Calu3 (cell line): ENCODE measurements around the gene ASB1. TPM values are rescaled to one million over a fixed set of nuclear protein-coding genes. Genes with fewer than 3 reads are reported as not detected.

Experiments used
- BruUV-seq: library from RNA; stranded (reverse); fragments of 400-500 nt; replicated peaks from 2 replicates; lab custom pipeline; 2021; lab: Mats Ljungman, UMichigan
- CTCF ChIA-PET: fragments of 300-600 bp; sonication (Branson Sonifier 250); formaldehyde crosslinking; loops from one replicate; lab custom pipeline; 2022; ENCODE audit warnings: antibody characterized with exemption; lab: Charles Lee
- DNase-seq: peaks from one replicate; pipeline ENCODE4 v3.0.0; 2022
- H3K27ac Mint-ChIP-seq: one replicate; pipeline ENCODE4 v1.8.0; 2022; ENCODE audit warnings: mixed read lengths; ENCODE audit not compliant: unreplicated experiment
- H3K27me3 Mint-ChIP-seq: one replicate; pipeline ENCODE4 v1.8.0; 2022; ENCODE audit warnings: mixed read lengths; ENCODE audit not compliant: unreplicated experiment
- H3K36me3 Mint-ChIP-seq: one replicate; pipeline ENCODE4 v1.8.0; 2022; ENCODE audit warnings: mild to moderate bottlenecking, moderate library complexity, mixed read lengths; ENCODE audit not compliant: insufficient read depth, unreplicated experiment
- H3K4me1 Mint-ChIP-seq: one replicate; pipeline ENCODE4 v1.8.0; 2022; ENCODE audit warnings: mild to moderate bottlenecking, low read depth, mixed read lengths; ENCODE audit not compliant: unreplicated experiment
- H3K4me3 Mint-ChIP-seq: one replicate; pipeline ENCODE4 v1.8.0; 2022; ENCODE audit warnings: mild to moderate bottlenecking, low read depth, moderate library complexity, mixed read lengths; ENCODE audit not compliant: unreplicated experiment
- H3K9me3 Mint-ChIP-seq: one replicate; pipeline ENCODE4 v1.8.0; 2022; ENCODE audit warnings: low read depth, mixed read lengths; ENCODE audit not compliant: unreplicated experiment
- intact Hi-C: fragments of 100-400 bp; cut with micrococcal nuclease; formaldehyde crosslinking; loops from one replicate; pipeline ENCODE4 v1.10.0; 2022; ENCODE audit not compliant: unreplicated experiment
- total RNA-seq: library from RNA; stranded (reverse); gene quantifications from 2 replicates; pipeline ENCODE4 v1.2.3, GENCODE V29; 2022
- TF ChIP-seq, protein P1 (sequence below): fragments of 200-600 bp; IDR thresholded peaks from one replicate; pipeline ENCODE4 v1.8.0; 2022; ENCODE audit warnings: antibody characterized with exemption; ENCODE audit not compliant: unreplicated experiment

Gene ASB1
- total RNA-seq, 1 experiment from 2014 or later = 71.6 TPM

DNA sequence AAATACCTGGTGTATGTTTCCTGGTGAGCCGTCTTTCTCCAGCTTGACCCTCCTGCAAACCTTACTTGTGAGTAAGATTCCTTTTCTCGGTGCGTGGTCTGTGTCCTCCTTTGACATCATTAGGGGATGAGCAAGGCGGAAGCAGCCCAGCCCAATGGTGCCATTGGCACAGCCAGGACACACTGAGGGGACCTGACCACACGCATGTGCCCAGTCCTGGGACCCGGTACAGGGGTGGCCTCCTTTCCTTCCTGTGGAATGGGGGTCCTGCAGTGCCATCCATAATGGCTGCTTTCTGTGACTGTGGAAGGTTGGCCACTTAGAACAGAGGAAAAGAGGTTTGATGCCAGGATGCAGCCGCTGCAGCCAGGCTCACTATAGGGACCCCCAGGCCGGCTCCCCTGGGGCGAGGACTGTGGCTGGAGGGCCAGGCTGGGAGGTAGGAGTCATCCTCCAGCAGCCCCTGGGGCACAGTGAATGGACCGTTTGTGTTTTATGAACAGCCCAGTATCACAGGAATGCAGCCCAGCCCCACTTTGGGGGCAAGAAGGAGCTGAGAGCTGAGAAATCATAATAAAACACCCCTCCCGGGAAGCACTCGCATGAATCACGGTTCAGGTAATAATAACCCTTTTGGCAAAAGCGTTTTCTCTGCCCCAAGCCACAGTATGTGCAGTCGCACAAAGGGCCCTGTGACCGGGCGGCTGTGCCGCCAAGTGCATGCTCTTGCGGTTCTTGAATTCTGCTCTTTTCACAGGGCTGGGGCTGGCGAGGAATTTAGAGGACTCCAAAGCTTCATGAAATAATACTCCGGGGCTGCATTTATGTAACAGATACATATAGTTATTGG lies 73.2 kb downstream of the ASB1 start:
- Mint-ChIP-seq H3K27me3 (no peaks in the 10 kb centered on the region), H3K36me3 (peaks cover 3% of the 10 kb centered on the region), H3K9me3 (no peaks in the 10 kb centered on the region), H3K4me1 (no peaks in the 10 kb centered on the region), H3K27ac (no peak overlapping the region), H3K4me3 (no peak overlapping the region)
- no TSS peak for BruUV-seq
- CTCF ChIA-PET = no interaction called here
- TF ChIP-seq, protein P1, sequence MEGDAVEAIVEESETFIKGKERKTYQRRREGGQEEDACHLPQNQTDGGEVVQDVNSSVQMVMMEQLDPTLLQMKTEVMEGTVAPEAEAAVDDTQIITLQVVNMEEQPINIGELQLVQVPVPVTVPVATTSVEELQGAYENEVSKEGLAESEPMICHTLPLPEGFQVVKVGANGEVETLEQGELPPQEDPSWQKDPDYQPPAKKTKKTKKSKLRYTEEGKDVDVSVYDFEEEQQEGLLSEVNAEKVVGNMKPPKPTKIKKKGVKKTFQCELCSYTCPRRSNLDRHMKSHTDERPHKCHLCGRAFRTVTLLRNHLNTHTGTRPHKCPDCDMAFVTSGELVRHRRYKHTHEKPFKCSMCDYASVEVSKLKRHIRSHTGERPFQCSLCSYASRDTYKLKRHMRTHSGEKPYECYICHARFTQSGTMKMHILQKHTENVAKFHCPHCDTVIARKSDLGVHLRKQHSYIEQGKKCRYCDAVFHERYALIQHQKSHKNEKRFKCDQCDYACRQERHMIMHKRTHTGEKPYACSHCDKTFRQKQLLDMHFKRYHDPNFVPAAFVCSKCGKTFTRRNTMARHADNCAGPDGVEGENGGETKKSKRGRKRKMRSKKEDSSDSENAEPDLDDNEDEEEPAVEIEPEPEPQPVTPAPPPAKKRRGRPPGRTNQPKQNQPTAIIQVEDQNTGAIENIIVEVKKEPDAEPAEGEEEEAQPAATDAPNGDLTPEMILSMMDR = no peak
- peak; percentile 11 for DNase-seq
- intact Hi-C loops = no loop called here

DNA sequence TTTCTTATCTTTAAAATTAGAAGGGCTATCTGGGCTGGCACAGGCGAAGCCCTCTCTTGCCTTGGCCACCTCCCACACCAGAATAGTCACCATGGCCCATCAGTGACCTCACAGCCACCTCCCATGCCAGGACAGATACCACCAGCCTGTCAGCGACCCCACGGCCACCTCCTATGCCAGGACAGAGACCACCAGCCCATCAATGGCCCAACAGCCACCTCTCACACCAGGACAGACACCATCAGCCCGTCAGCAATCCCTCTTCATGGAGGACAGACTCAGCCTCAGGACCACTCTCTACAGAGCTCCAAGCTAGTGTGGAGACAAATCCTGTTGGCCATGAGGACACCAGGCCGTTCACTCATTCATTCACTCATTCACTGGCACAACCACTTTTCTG lies 74.6 kb downstream of the ASB1 start:
- Mint-ChIP-seq H3K36me3 (peaks cover 3% of the 10 kb centered on the region), H3K27ac (no peak overlapping the region), H3K4me3 (no peak overlapping the region), H3K27me3 (no peaks in the 10 kb centered on the region), H3K4me1 (no peaks in the 10 kb centered on the region), H3K9me3 (no peaks in the 10 kb centered on the region)
- CTCF ChIA-PET = no interaction called here
- no TSS peak for BruUV-seq
- TF ChIP-seq, protein P1 = no peak
- DNase-seq = no peak
- intact Hi-C loops = no loop called here

Other genes starting within 250 kb of the ASB1 start
- gene ILKAP, start 223.2 kb upstream of the ASB1 start, total RNA-seq = 51.3 and 55.4 TPM in 2 replicates
- 5.9 and 8.0 TPM in 2 replicates for gene HES6, start 186.9 kb upstream of the ASB1 start, total RNA-seq
- 14.0 and 14.8 TPM in 2 replicates for gene PER2, start 138.3 kb upstream of the ASB1 start, total RNA-seq
- gene TRAF3IP1, start 106.4 kb upstream of the ASB1 start, total RNA-seq = 18.6 and 21.2 TPM in 2 replicates